ENCODE results near the gene ADCYAP1R1. TPM values are rescaled to one million over a fixed set of nuclear protein-coding genes. Genes with fewer than 3 reads are reported as not detected.

ADCYAP1R1 gene
- polyA plus RNA-seq, 1 donor from 2014 or later = 8.6 TPM

GRCh38 chr7:31076051-31076450 is 23.9 kb downstream of the ADCYAP1R1 start:
- H4K20me1 ChIP-seq (ENCODE audit: insufficient read depth) = no peaks in the 10 kb centered on the region
- H3F3A ChIP-seq (ENCODE audit: insufficient read depth, low read length, poor library complexity, severe bottlenecking) = no peaks in the 10 kb centered on the region
- H3K79me2 ChIP-seq (replicated peaks; ENCODE audit: insufficient read depth, low read length) = no peaks in the 10 kb centered on the region
- no peak for TF ChIP-seq SMC3 (conservative IDR thresholded peaks at IDR 0.05; ENCODE audit: poor library complexity)
- no peak for TF ChIP-seq MXI1 (conservative IDR thresholded peaks at IDR 0.05; ENCODE audit: poor library complexity, severe bottlenecking)
- no peak for TF ChIP-seq RAD21 (conservative IDR thresholded peaks at IDR 0.05)
- no peak for TF ChIP-seq REST (IDR thresholded peaks at IDR 0.05; ENCODE audit: borderline replicate concordance)
- TF ChIP-seq, protein P1, sequence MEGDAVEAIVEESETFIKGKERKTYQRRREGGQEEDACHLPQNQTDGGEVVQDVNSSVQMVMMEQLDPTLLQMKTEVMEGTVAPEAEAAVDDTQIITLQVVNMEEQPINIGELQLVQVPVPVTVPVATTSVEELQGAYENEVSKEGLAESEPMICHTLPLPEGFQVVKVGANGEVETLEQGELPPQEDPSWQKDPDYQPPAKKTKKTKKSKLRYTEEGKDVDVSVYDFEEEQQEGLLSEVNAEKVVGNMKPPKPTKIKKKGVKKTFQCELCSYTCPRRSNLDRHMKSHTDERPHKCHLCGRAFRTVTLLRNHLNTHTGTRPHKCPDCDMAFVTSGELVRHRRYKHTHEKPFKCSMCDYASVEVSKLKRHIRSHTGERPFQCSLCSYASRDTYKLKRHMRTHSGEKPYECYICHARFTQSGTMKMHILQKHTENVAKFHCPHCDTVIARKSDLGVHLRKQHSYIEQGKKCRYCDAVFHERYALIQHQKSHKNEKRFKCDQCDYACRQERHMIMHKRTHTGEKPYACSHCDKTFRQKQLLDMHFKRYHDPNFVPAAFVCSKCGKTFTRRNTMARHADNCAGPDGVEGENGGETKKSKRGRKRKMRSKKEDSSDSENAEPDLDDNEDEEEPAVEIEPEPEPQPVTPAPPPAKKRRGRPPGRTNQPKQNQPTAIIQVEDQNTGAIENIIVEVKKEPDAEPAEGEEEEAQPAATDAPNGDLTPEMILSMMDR (IDR thresholded peaks at IDR 0.05; ENCODE audit: poor library complexity, severe bottlenecking) = no peak
- no peak for TF ChIP-seq EP300 (conservative IDR thresholded peaks at IDR 0.05; ENCODE audit: poor library complexity, severe bottlenecking)
- TF ChIP-seq POLR2AphosphoS5 (IDR thresholded peaks at IDR 0.05) = no peak
- no peak for TF ChIP-seq TAF1 (IDR thresholded peaks at IDR 0.05; ENCODE audit: low read depth)
- no peak for TF ChIP-seq EZH2 (IDR thresholded peaks at IDR 0.05; ENCODE audit: borderline replicate concordance, insufficient read depth, low read length, poor library complexity, severe bottlenecking)
- H3K27ac ChIP-seq (ENCODE audit: low read length) = no peak overlapping the region
- no peaks in the 10 kb centered on the region for H3K9me2 ChIP-seq (ENCODE audit: insufficient read depth, low read length)
- H3K4me3 ChIP-seq (ENCODE audit: low read length) = no peak overlapping the region
- H3K9me3 ChIP-seq (ENCODE audit: low read length) = no peaks in the 10 kb centered on the region
- no peaks in the 10 kb centered on the region for H3K27me3 ChIP-seq (ENCODE audit: insufficient read depth, low read depth, low read length)
- H3K9ac ChIP-seq (ENCODE audit: low read length) = no peak overlapping the region
- H2AFZ ChIP-seq (ENCODE audit: low read depth, low read length) = no peak overlapping the region
- no peaks in the 10 kb centered on the region for H3K36me3 ChIP-seq (ENCODE audit: insufficient read depth, low read length)
- H3K4me2 ChIP-seq (ENCODE audit: low read length) = no peak overlapping the region

GRCh38 chr7:31076641-31077310 is 24.7 kb downstream of the ADCYAP1R1 start:
- H3K36me3 ChIP-seq (ENCODE audit: insufficient read depth, low read length) = no peaks in the 10 kb centered on the region
- H3K9ac ChIP-seq (ENCODE audit: low read length) = no peak overlapping the region
- TF ChIP-seq REST (IDR thresholded peaks at IDR 0.05; ENCODE audit: borderline replicate concordance) (no peak), EP300 (conservative IDR thresholded peaks at IDR 0.05; ENCODE audit: poor library complexity, severe bottlenecking) (no peak), SMC3 (conservative IDR thresholded peaks at IDR 0.05; ENCODE audit: poor library complexity) (no peak), MXI1 (conservative IDR thresholded peaks at IDR 0.05; ENCODE audit: poor library complexity, severe bottlenecking) (no peak), TAF1 (IDR thresholded peaks at IDR 0.05; ENCODE audit: low read depth) (no peak), POLR2AphosphoS5 (IDR thresholded peaks at IDR 0.05) (no peak), RAD21 (conservative IDR thresholded peaks at IDR 0.05) (no peak), EZH2 (IDR thresholded peaks at IDR 0.05; ENCODE audit: borderline replicate concordance, insufficient read depth, low read length, poor library complexity, severe bottlenecking) (no peak)
- TF ChIP-seq, protein P1 (IDR thresholded peaks at IDR 0.05; ENCODE audit: poor library complexity, severe bottlenecking) = no peak
- no peaks in the 10 kb centered on the region for H4K20me1 ChIP-seq (ENCODE audit: insufficient read depth)
- no peaks in the 10 kb centered on the region for H3K27me3 ChIP-seq (ENCODE audit: insufficient read depth, low read depth, low read length)
- no peak overlapping the region for H3K4me2 ChIP-seq (ENCODE audit: low read length)
- H3K79me2 ChIP-seq (replicated peaks; ENCODE audit: insufficient read depth, low read length) = no peaks in the 10 kb centered on the region
- no peaks in the 10 kb centered on the region for H3F3A ChIP-seq (ENCODE audit: insufficient read depth, low read length, poor library complexity, severe bottlenecking)
- H3K9me2 ChIP-seq (ENCODE audit: insufficient read depth, low read length) = no peaks in the 10 kb centered on the region
- no peak overlapping the region for H3K4me3 ChIP-seq (ENCODE audit: low read length)
- no peak overlapping the region for H2AFZ ChIP-seq (ENCODE audit: low read depth, low read length)
- no peak overlapping the region for H3K27ac ChIP-seq (ENCODE audit: low read length)
- H3K9me3 ChIP-seq (ENCODE audit: low read length) = no peaks in the 10 kb centered on the region

Measured in neural cell (in vitro differentiated cells).